OCI-LY1 (cell line): ENCODE measurements around the gene SAP130.

ENCODE experiments used
- H2AFZ ChIP-seq: fragments of 200-600 bp; sonication (generic), shearing (Covaris generic); 2 replicates; pipeline ENCODE4 v1.6.0; 2014; ENCODE audit warnings: antibody characterized with exemption, mild to moderate bottlenecking, low read length
- H3F3A ChIP-seq: fragments of 200-600 bp; sonication (generic), shearing (Covaris generic); 2 replicates; pipeline ENCODE4 v1.6.0; 2014; ENCODE audit warnings: mild to moderate bottlenecking, antibody characterized with exemption, low read length, moderate library complexity; ENCODE audit not compliant: insufficient read depth
- H3K27ac ChIP-seq: fragments of 200-600 bp; sonication (generic); 2 replicates; pipeline ENCODE4 v1.5.1; 2014; ENCODE audit warnings: low read length, mixed run types, mild to moderate bottlenecking, low read depth; ENCODE audit not compliant: poor library complexity, severe bottlenecking
- H3K27me3 ChIP-seq: fragments of 200-600 bp; sonication (generic); 2 replicates; pipeline ENCODE4 v1.6.0; 2014; ENCODE audit warnings: antibody characterized with exemption, mild to moderate bottlenecking, low read length, moderate library complexity; ENCODE audit not compliant: insufficient read depth
- H3K36me3 ChIP-seq: fragments of 200-600 bp; sonication (generic); 2 replicates; pipeline ENCODE4 v1.6.1; 2014; ENCODE audit warnings: mild to moderate bottlenecking, antibody characterized with exemption, low read length, moderate library complexity, mixed read lengths; ENCODE audit not compliant: insufficient read depth
- H3K4me1 ChIP-seq: fragments of 200-600 bp; sonication (generic); 2 replicates; pipeline ENCODE4 v1.5.1; 2014; ENCODE audit warnings: mild to moderate bottlenecking, low read length, moderate library complexity; ENCODE audit not compliant: insufficient read depth, severe bottlenecking
- H3K4me2 ChIP-seq: fragments of 200-600 bp; sonication (generic), shearing (Covaris generic); 2 replicates; pipeline ENCODE4 v1.6.1; 2014; ENCODE audit warnings: low read length
- H3K4me3 ChIP-seq: fragments of 200-600 bp; sonication (generic); 2 replicates; pipeline ENCODE4 v1.5.1; 2014; ENCODE audit warnings: low read length, low read depth, mild to moderate bottlenecking, mixed read lengths; ENCODE audit not compliant: poor library complexity, severe bottlenecking
- H3K79me2 ChIP-seq: fragments of 200-600 bp; shearing (Covaris generic); 2 replicates; pipeline ENCODE4 v1.6.1; 2016; ENCODE audit warnings: mixed run types, low read length, mixed read lengths; ENCODE audit not compliant: insufficient read depth
- H3K9ac ChIP-seq: fragments of 200-600 bp; sonication (generic), shearing (Covaris generic); 2 replicates; pipeline ENCODE4 v1.6.1; 2014; ENCODE audit warnings: mild to moderate bottlenecking, low read length, mixed read lengths
- H3K9me2 ChIP-seq: fragments of 200-600 bp; sonication (generic), shearing (Covaris generic); 2 replicates; pipeline ENCODE4 v1.6.1; 2014; ENCODE audit warnings: low read depth, mild to moderate bottlenecking, low read length, mixed read lengths
- H3K9me3 ChIP-seq: fragments of 200-600 bp; shearing (Covaris generic); 2 replicates; pipeline ENCODE4 v1.6.1; 2014; ENCODE audit warnings: low read length, mixed read lengths
- H4K20me1 ChIP-seq: fragments of 200-600 bp; sonication (generic), shearing (Covaris generic); 2 replicates; pipeline ENCODE4 v1.6.0; 2016; ENCODE audit warnings: mild to moderate bottlenecking, low read length; ENCODE audit not compliant: insufficient read depth
- EZH2 ChIP-seq: fragments of 200-600 bp; sonication (generic), shearing (Covaris generic); IDR thresholded peaks from 2 replicates; pipeline ENCODE4 v1.8.0; 2017; ENCODE audit warnings: borderline replicate concordance, mixed run types, mild to moderate bottlenecking, antibody characterized with exemption, low read length, moderate library complexity, mixed read lengths
- TF ChIP-seq, protein P1 (sequence below): fragments of 200-600 bp; sonication (generic), shearing (Covaris generic); IDR thresholded peaks from 2 replicates; pipeline ENCODE4 v1.5.1; 2017; ENCODE audit warnings: mild to moderate bottlenecking, antibody characterized with exemption, low read length, moderate library complexity, mixed read lengths

Gene SAP130

DNA sequence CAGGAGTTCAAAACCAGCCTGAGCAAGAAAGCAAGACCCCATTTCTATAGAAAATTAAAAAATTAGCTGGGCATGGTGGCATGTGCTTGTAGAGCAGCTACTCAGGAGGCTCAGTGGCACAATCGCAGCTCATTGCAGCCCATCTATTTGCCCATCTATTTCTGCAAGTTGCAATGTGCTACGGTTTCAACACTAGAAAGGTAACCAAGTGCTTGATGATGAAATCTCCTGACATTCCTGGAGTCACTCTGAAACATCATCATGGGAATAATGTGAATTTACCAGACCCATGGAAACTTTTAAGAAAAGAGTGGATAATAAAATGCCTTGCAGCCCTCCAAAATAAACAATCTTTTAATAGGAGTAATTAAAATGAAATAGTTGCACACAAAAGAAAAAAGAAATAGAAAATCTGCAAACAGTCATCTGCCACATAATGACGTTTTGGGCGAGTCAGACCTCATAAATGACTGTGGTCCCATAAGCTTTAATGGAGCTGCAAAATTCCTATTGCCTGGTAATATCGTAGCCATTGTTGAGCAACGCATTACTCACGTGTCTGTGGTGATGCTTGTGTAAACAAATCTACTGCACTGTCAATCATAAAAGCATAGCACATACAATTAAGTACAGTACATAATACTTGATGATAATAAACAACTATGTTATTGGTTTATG, 95.5 kb downstream of the SAP130 start:
- H3K4me2 ChIP-seq, result no peak overlapping the region

GRCh38 chr2:127929449-127929848, 98.4 kb downstream of the SAP130 start:
- H3F3A ChIP-seq, result no peaks in the 10 kb centered on the region

More for the DNA sequence above, 95.5 kb downstream of the SAP130 start:
- TF ChIP-seq, protein P1, sequence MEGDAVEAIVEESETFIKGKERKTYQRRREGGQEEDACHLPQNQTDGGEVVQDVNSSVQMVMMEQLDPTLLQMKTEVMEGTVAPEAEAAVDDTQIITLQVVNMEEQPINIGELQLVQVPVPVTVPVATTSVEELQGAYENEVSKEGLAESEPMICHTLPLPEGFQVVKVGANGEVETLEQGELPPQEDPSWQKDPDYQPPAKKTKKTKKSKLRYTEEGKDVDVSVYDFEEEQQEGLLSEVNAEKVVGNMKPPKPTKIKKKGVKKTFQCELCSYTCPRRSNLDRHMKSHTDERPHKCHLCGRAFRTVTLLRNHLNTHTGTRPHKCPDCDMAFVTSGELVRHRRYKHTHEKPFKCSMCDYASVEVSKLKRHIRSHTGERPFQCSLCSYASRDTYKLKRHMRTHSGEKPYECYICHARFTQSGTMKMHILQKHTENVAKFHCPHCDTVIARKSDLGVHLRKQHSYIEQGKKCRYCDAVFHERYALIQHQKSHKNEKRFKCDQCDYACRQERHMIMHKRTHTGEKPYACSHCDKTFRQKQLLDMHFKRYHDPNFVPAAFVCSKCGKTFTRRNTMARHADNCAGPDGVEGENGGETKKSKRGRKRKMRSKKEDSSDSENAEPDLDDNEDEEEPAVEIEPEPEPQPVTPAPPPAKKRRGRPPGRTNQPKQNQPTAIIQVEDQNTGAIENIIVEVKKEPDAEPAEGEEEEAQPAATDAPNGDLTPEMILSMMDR, result no peak
- no peak for TF ChIP-seq EZH2
- Histone ChIP-seq H3K27ac (no peak overlapping the region), H3F3A (no peaks in the 10 kb centered on the region), H3K4me3 (no peak overlapping the region), H4K20me1 (no peaks in the 10 kb centered on the region), H3K9ac (no peak overlapping the region), H3K27me3 (no peaks in the 10 kb centered on the region), H3K9me3 (no peaks in the 10 kb centered on the region), H3K9me2 (no peaks in the 10 kb centered on the region), H3K4me1 (no peaks in the 10 kb centered on the region), H3K36me3 (no peaks in the 10 kb centered on the region), H2AFZ (no peak overlapping the region), H3K79me2 (no peaks in the 10 kb centered on the region)

GRCh38 chr2:127927384-127927783, 100.5 kb downstream of the SAP130 start:
- Histone ChIP-seq H3K9me3 (no peaks in the 10 kb centered on the region), H3K4me1 (no peaks in the 10 kb centered on the region), H3K4me2 (no peak overlapping the region), H3F3A (no peaks in the 10 kb centered on the region), H4K20me1 (no peaks in the 10 kb centered on the region), H3K36me3 (no peaks in the 10 kb centered on the region), H3K9me2 (no peaks in the 10 kb centered on the region), H2AFZ (no peak overlapping the region), H3K4me3 (no peak overlapping the region), H3K9ac (no peak overlapping the region), H3K27me3 (no peaks in the 10 kb centered on the region; the same call in 1 of the 2 replicates), H3K79me2 (no peaks in the 10 kb centered on the region), H3K27ac (no peak overlapping the region)
- TF ChIP-seq EZH2, result no peak
- TF ChIP-seq, protein P1, result no peak

More at GRCh38 chr2:127929449-127929848, 98.4 kb downstream of the SAP130 start:
- Histone ChIP-seq H3K9me2 (no peaks in the 10 kb centered on the region), H3K4me1 (no peaks in the 10 kb centered on the region), H3K9ac (no peak overlapping the region), H3K79me2 (no peaks in the 10 kb centered on the region), H3K9me3 (no peaks in the 10 kb centered on the region), H3K27ac (no peak overlapping the region), H3K27me3 (no peaks in the 10 kb centered on the region; the same call in 1 of the 2 replicates), H2AFZ (no peak overlapping the region), H3K4me3 (no peak overlapping the region), H3K4me2 (no peak overlapping the region), H4K20me1 (no peaks in the 10 kb centered on the region), H3K36me3 (no peaks in the 10 kb centered on the region)
- TF ChIP-seq EZH2, result no peak
- TF ChIP-seq, protein P1, result no peak
